GM23338 (cell line): ENCODE data around the gene ADAMTS17.

Experiments used
- CREB1 ChIP-seq: fragments of 250-450 bp; sonication (Bioruptor Pico); IDR thresholded peaks from 2 replicates; pipeline ENCODE4 v1.5.0; 2020; ENCODE audit warnings: low read depth, mild to moderate bottlenecking, moderate library complexity
- EZH2 ChIP-seq: fragments of 200-600 bp; sonication (generic); IDR thresholded peaks from one replicate; pipeline ENCODE4 v1.8.0; 2017; ENCODE audit warnings: antibody characterized with exemption, mild to moderate bottlenecking, low read depth; ENCODE audit not compliant: unreplicated experiment
- EZH2phosphoT487 ChIP-seq: fragments of 200-600 bp; sonication (generic); IDR thresholded peaks from one replicate; pipeline ENCODE4 v1.8.1; 2018; ENCODE audit warnings: antibody characterized with exemption; ENCODE audit not compliant: unreplicated experiment
- JUNB ChIP-seq: IDR thresholded peaks from one replicate; pipeline ENCODE4 v1.6.1; 2016; ENCODE audit warnings: antibody characterized with exemption; ENCODE audit not compliant: unreplicated experiment
- NANOG ChIP-seq: IDR thresholded peaks from 2 replicates; pipeline ENCODE4 v1.6.1; 2016; ENCODE audit warnings: antibody characterized with exemption, borderline replicate concordance
- POLR2AphosphoS5 ChIP-seq: IDR thresholded peaks from 2 replicates; pipeline ENCODE4 v1.6.1; 2016; ENCODE audit warnings: antibody characterized with exemption, low read depth
- STAT1 ChIP-seq: IDR thresholded peaks from one replicate; pipeline ENCODE4 v1.6.1; 2016; ENCODE audit warnings: antibody characterized with exemption; ENCODE audit not compliant: unreplicated experiment
- ZNF114 ChIP-seq: fragments of 250-450 bp; sonication (Bioruptor Pico); IDR thresholded peaks from 2 replicates; pipeline ENCODE4 v1.5.0; 2020; ENCODE audit warnings: mild to moderate bottlenecking, moderate library complexity
- ZNF331 ChIP-seq: fragments of 250-450 bp; sonication (Bioruptor Pico); IDR thresholded peaks from 2 replicates; pipeline ENCODE4 v1.5.0; 2020; ENCODE audit warnings: low read depth, mild to moderate bottlenecking, moderate library complexity
- TF ChIP-seq, protein P1 (sequence below), 2 experiments: fragments of 200-600 bp in 1 of 2; sonication (generic) in 1 of 2; conservative IDR thresholded peaks; 2 replicates each; pipeline versions ENCODE4 v1.5.1 to v1.6.1; 2016 to 2017; ENCODE audit warnings: antibody characterized with exemption in 2 of 2, low read depth in 2 of 2, mild to moderate bottlenecking in 2 of 2, moderate library complexity in 1 of 2
- TF ChIP-seq, protein P2 (sequence below): IDR thresholded peaks from one replicate; pipeline ENCODE4 v1.6.1; 2018; ENCODE audit warnings: antibody characterized with exemption; ENCODE audit not compliant: unreplicated experiment
- TF ChIP-seq, protein P3 (sequence below): IDR thresholded peaks from 2 replicates; pipeline ENCODE4 v1.6.1; 2016; ENCODE audit warnings: antibody characterized with exemption
- TF ChIP-seq, protein P4 (sequence below): fragments of 250-450 bp; sonication (Bioruptor Pico); IDR thresholded peaks from 2 replicates; pipeline ENCODE4 v1.5.0; 2020; ENCODE audit warnings: mild to moderate bottlenecking, moderate library complexity

DNA sequence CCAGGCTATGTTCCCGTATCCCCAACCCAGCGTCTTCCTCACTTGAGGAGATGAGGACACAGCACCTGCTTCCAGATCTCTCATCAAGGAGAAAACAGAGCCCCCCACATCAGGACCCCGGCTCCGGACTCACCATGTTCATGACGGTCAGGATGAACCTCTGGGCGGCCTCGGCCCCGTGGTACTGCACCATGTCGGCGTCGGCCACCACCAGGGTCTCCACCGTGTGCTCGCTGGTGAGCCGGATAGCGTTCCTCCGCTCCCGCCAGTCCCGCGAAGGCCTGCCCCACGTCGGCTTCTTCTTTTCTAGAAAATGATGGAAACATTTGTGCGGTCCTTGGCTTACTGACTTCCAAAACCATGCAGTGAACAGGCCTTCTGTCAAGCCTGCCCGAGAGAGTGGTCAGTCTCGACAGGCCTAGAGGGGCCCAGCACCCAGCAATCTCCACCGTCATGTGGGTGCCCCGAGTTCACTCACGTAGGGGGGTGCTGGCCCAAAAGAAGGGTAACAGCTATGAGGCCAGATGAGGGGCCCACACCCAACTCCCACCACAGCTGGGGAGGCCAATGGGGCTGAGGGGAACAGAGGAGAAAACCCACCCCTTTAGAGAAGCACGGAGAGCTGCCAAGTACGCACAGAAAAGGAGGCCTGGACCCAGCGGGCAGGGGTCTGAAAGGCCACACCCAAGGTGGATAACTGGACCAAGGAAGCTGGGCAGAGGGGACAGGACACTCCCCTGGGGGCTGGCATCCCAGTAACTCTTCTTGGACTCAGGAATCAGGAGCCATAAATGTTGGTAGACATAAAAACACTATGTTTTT is 60.5 kb downstream of the ADAMTS17 start:
- TF ChIP-seq EZH2 (no peak), POLR2AphosphoS5 (no peak), EZH2phosphoT487 (no peak), JUNB (no peak), CREB1 (no peak), ZNF114 (CRISPR knock-in tag) (no peak), STAT1 (no peak), ZNF331 (CRISPR knock-in tag) (no peak), NANOG (no peak)
- TF ChIP-seq, protein P1, sequence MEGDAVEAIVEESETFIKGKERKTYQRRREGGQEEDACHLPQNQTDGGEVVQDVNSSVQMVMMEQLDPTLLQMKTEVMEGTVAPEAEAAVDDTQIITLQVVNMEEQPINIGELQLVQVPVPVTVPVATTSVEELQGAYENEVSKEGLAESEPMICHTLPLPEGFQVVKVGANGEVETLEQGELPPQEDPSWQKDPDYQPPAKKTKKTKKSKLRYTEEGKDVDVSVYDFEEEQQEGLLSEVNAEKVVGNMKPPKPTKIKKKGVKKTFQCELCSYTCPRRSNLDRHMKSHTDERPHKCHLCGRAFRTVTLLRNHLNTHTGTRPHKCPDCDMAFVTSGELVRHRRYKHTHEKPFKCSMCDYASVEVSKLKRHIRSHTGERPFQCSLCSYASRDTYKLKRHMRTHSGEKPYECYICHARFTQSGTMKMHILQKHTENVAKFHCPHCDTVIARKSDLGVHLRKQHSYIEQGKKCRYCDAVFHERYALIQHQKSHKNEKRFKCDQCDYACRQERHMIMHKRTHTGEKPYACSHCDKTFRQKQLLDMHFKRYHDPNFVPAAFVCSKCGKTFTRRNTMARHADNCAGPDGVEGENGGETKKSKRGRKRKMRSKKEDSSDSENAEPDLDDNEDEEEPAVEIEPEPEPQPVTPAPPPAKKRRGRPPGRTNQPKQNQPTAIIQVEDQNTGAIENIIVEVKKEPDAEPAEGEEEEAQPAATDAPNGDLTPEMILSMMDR (conservative IDR thresholded peaks at IDR 0.05; ENCODE audit: low read depth in 2 of 2): no peak
- TF ChIP-seq, protein P2, sequence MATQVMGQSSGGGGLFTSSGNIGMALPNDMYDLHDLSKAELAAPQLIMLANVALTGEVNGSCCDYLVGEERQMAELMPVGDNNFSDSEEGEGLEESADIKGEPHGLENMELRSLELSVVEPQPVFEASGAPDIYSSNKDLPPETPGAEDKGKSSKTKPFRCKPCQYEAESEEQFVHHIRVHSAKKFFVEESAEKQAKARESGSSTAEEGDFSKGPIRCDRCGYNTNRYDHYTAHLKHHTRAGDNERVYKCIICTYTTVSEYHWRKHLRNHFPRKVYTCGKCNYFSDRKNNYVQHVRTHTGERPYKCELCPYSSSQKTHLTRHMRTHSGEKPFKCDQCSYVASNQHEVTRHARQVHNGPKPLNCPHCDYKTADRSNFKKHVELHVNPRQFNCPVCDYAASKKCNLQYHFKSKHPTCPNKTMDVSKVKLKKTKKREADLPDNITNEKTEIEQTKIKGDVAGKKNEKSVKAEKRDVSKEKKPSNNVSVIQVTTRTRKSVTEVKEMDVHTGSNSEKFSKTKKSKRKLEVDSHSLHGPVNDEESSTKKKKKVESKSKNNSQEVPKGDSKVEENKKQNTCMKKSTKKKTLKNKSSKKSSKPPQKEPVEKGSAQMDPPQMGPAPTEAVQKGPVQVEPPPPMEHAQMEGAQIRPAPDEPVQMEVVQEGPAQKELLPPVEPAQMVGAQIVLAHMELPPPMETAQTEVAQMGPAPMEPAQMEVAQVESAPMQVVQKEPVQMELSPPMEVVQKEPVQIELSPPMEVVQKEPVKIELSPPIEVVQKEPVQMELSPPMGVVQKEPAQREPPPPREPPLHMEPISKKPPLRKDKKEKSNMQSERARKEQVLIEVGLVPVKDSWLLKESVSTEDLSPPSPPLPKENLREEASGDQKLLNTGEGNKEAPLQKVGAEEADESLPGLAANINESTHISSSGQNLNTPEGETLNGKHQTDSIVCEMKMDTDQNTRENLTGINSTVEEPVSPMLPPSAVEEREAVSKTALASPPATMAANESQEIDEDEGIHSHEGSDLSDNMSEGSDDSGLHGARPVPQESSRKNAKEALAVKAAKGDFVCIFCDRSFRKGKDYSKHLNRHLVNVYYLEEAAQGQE: no peak
- TF ChIP-seq, protein P3, sequence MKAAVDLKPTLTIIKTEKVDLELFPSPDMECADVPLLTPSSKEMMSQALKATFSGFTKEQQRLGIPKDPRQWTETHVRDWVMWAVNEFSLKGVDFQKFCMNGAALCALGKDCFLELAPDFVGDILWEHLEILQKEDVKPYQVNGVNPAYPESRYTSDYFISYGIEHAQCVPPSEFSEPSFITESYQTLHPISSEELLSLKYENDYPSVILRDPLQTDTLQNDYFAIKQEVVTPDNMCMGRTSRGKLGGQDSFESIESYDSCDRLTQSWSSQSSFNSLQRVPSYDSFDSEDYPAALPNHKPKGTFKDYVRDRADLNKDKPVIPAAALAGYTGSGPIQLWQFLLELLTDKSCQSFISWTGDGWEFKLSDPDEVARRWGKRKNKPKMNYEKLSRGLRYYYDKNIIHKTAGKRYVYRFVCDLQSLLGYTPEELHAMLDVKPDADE: no peak
- TF ChIP-seq, protein P4, sequence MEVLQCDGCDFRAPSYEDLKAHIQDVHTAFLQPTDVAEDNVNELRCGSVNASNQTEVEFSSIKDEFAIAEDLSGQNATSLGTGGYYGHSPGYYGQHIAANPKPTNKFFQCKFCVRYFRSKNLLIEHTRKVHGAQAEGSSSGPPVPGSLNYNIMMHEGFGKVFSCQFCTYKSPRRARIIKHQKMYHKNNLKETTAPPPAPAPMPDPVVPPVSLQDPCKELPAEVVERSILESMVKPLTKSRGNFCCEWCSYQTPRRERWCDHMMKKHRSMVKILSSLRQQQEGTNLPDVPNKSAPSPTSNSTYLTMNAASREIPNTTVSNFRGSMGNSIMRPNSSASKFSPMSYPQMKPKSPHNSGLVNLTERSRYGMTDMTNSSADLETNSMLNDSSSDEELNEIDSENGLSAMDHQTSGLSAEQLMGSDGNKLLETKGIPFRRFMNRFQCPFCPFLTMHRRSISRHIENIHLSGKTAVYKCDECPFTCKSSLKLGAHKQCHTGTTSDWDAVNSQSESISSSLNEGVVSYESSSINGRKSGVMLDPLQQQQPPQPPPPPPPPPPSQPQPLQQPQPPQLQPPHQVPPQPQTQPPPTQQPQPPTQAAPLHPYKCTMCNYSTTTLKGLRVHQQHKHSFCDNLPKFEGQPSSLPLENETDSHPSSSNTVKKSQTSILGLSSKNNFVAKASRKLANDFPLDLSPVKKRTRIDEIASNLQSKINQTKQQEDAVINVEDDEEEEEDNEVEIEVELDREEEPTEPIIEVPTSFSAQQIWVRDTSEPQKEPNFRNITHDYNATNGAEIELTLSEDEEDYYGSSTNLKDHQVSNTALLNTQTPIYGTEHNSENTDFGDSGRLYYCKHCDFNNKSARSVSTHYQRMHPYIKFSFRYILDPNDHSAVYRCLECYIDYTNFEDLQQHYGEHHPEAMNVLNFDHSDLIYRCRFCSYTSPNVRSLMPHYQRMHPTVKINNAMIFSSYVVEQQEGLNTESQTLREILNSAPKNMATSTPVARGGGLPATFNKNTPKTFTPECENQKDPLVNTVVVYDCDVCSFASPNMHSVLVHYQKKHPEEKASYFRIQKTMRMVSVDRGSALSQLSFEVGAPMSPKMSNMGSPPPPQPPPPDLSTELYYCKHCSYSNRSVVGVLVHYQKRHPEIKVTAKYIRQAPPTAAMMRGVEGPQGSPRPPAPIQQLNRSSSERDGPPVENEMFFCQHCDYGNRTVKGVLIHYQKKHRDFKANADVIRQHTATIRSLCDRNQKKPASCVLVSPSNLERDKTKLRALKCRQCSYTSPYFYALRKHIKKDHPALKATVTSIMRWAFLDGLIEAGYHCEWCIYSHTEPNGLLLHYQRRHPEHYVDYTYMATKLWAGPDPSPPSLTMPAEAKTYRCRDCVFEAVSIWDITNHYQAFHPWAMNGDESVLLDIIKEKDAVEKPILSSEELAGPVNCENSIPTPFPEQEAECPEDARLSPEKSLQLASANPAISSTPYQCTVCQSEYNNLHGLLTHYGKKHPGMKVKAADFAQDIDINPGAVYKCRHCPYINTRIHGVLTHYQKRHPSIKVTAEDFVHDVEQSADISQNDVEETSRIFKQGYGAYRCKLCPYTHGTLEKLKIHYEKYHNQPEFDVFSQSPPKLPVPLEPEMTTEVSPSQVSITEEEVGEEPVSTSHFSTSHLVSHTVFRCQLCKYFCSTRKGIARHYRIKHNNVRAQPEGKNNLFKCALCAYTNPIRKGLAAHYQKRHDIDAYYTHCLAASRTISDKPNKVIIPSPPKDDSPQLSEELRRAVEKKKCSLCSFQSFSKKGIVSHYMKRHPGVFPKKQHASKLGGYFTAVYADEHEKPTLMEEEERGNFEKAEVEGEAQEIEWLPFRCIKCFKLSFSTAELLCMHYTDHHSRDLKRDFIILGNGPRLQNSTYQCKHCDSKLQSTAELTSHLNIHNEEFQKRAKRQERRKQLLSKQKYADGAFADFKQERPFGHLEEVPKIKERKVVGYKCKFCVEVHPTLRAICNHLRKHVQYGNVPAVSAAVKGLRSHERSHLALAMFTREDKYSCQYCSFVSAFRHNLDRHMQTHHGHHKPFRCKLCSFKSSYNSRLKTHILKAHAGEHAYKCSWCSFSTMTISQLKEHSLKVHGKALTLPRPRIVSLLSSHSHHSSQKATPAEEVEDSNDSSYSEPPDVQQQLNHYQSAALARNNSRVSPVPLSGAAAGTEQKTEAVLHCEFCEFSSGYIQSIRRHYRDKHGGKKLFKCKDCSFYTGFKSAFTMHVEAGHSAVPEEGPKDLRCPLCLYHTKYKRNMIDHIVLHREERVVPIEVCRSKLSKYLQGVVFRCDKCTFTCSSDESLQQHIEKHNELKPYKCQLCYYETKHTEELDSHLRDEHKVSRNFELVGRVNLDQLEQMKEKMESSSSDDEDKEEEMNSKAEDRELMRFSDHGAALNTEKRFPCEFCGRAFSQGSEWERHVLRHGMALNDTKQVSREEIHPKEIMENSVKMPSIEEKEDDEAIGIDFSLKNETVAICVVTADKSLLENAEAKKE (CRISPR knock-in tag): no peak
